Gastrocnemius medialis (tissue), 4 donors: ENCODE data around the gene NGEF. TPM values are rescaled to one million over a fixed set of nuclear protein-coding genes. Genes with fewer than 3 reads are reported as not detected.
A peak's percentile ranks its signal among the peaks of the same experiment; 100 is the strongest.

Source experiments
- ATAC-seq, 2 donors: fragments of 150-250 bp; one replicate each; pipeline ENCODE4 v1.9.1; 2016
- DNase-seq, 2 donors: peaks; one replicate each; pipeline ENCODE4 v3.0.0-alpha.2; 2019
- H3K27ac ChIP-seq, 4 donors: fragments of 200-600 bp; sonication (generic); 1 replicate in 1 of 4; 2 replicates in 3 of 4; pipeline ENCODE4 v1.5.1; 2016 to 2018; ENCODE audit warnings: mild to moderate bottlenecking in 2 of 4, moderate library complexity in 1 of 4
- H3K27me3 ChIP-seq, 3 donors: fragments of 200-600 bp; sonication (generic) in 2 of 3; 1 replicate in 1 of 3; 2 replicates in 2 of 3; pipeline versions ENCODE4 v1.5.1 to v1.6.0; 2016 to 2019; ENCODE audit warnings: mild to moderate bottlenecking in 1 of 3, moderate library complexity in 1 of 3
- H3K36me3 ChIP-seq, 2 donors: fragments of 200-600 bp; sonication (generic) in 1 of 2; one replicate each; pipeline ENCODE4 v1.5.1; 2017 to 2018
- H3K4me1 ChIP-seq, 2 donors: fragments of 200-600 bp; sonication (generic) in 1 of 2; one replicate each; pipeline ENCODE4 v1.5.1; 2016 to 2017; ENCODE audit warnings: mild to moderate bottlenecking in 2 of 2
- H3K4me3 ChIP-seq, 4 donors: fragments of 200-600 bp; sonication (generic) in 3 of 4; 1 replicate in 1 of 4; 2 replicates in 3 of 4; pipeline ENCODE4 v1.5.1; 2016 to 2019; ENCODE audit warnings: mild to moderate bottlenecking in 2 of 4
- H3K9me3 ChIP-seq, 3 donors: fragments of 200-600 bp; sonication (generic) in 2 of 3; 1 replicate in 1 of 3; 2 replicates in 2 of 3; pipeline ENCODE4 v1.5.1; 2016 to 2019
- POLR2A ChIP-seq, 2 donors: fragments of 450-650 bp; IDR thresholded peaks; one replicate each; pipeline ENCODE4 v1.6.1; 2017; ENCODE audit warnings: antibody characterized with exemption in 2 of 2, mild to moderate bottlenecking in 2 of 2, moderate library complexity in 2 of 2
- in situ Hi-C, 4 donors: fragments of 200-750 bp; cut with MboI; loops; one replicate each; pipeline versions ENCODE4 v1.15.0 to v1.8.0; 2017; ENCODE audit warnings: low sequenced_read_pairs in 4 of 4
- intact Hi-C: fragments of 100-400 bp; cut with DNase I; formaldehyde crosslinking; loops from one replicate; pipeline ENCODE4 v1.15.1; 2023; ENCODE audit warnings: low total_unique reads
- total RNA-seq, 4 donors: library from RNA; depleted of rRNA; stranded (reverse); fragments of >200 nt; gene quantifications; one replicate each; pipeline versions ENCODE4 v1.1.0 to v1.2.3, GENCODE V29; 2016
- TF ChIP-seq, protein P1 (sequence below), 5 experiments: fragments of 450-650 bp in 3 of 5; fragments of 200-600 bp in 2 of 5; sonication (generic) in 2 of 5; IDR thresholded peaks in 4 of 5; conservative IDR thresholded peaks in 1 of 5; 1 replicate in 4 of 5; 2 replicates in 1 of 5; pipeline ENCODE4 v1.5.1; 2016 to 2019; ENCODE audit warnings: antibody characterized with exemption in 5 of 5, mild to moderate bottlenecking in 3 of 5, moderate library complexity in 3 of 5

The NGEF gene
- total RNA-seq, 4 donors from 2014 or later: 0.66 to 1.5 (median 0.84) TPM; not detected in 1

DNA sequence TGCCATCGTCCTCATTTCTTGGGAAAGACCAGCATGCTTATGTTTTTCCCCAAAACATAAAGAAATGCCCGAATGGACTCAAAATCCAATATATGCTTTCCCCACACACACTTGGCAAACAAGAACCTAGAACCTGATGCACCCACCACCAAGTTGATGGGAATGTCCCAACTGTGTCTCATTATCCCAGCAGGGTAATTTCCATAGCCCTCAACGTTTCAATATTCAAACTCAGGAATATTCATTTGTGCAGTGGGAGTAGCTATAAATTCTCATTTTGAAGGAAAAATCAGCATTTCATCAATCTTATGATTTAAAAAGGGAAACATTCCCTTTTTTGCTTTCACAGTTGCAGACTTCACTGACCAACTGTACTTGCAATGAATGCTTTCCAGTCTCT is 92.3 kb downstream of the NGEF start:
- Histone ChIP-seq H3K9me3 (no peaks in the 10 kb centered on the region), H3K4me3 (no peak overlapping the region), H3K4me1 (no peaks in the 10 kb centered on the region), H3K27me3 (peaks cover 2 to 24% (median 10%) of the 10 kb centered on the region in 3 donors), H3K36me3 (no peaks in the 10 kb centered on the region), H3K27ac (no peak overlapping the region)
- TF ChIP-seq POLR2A (IDR thresholded peaks at IDR 0.05): no peak
- TF ChIP-seq, protein P1, sequence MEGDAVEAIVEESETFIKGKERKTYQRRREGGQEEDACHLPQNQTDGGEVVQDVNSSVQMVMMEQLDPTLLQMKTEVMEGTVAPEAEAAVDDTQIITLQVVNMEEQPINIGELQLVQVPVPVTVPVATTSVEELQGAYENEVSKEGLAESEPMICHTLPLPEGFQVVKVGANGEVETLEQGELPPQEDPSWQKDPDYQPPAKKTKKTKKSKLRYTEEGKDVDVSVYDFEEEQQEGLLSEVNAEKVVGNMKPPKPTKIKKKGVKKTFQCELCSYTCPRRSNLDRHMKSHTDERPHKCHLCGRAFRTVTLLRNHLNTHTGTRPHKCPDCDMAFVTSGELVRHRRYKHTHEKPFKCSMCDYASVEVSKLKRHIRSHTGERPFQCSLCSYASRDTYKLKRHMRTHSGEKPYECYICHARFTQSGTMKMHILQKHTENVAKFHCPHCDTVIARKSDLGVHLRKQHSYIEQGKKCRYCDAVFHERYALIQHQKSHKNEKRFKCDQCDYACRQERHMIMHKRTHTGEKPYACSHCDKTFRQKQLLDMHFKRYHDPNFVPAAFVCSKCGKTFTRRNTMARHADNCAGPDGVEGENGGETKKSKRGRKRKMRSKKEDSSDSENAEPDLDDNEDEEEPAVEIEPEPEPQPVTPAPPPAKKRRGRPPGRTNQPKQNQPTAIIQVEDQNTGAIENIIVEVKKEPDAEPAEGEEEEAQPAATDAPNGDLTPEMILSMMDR (IDR thresholded peaks at IDR 0.05 in 4 of 5, conservative IDR thresholded peaks at IDR 0.05 in 1 of 5): no peak
- in situ Hi-C loops (no loop called here), intact Hi-C loops (no loop called here)
- DNase-seq (no peak), ATAC-seq (no peak)

DNA sequence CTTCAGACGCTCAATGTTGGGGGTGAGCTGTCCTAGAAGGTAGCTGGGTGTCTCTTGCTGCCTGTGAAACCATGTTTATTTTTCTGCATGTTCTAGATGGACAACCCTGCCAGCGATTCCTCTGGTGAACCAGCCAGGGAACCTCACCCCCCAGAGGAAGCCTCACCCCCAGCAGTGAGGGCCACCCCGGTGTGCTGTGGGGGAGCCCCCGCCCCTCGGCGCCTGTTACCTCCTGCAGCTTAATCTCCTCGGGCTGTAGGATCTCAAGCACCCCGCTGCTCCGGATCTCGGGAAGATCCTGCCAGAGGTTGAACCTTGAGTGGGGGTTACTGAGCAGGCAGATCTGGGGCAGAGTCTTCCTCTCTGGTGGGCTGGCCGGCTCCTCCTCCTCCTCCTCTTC is 93.0 kb downstream of the NGEF start:
- TF ChIP-seq POLR2A (IDR thresholded peaks at IDR 0.05): no peak
- TF ChIP-seq, protein P1 (IDR thresholded peaks at IDR 0.05 in 4 of 5, conservative IDR thresholded peaks at IDR 0.05 in 1 of 5): no peak
- H3K27ac ChIP-seq: no peak overlapping the region
- DNase-seq (no peak), ATAC-seq (no peak)
- no peaks in the 10 kb centered on the region for H3K36me3 ChIP-seq
- in situ Hi-C loops (no loop called here), intact Hi-C loops (no loop called here)
- peaks cover 0 to 20% (median 10%) of the 10 kb centered on the region in 3 donors for H3K27me3 ChIP-seq
- H3K9me3 ChIP-seq: no peaks in the 10 kb centered on the region
- no peak overlapping the region for H3K4me3 ChIP-seq
- H3K4me1 ChIP-seq: no peaks in the 10 kb centered on the region

DNA sequence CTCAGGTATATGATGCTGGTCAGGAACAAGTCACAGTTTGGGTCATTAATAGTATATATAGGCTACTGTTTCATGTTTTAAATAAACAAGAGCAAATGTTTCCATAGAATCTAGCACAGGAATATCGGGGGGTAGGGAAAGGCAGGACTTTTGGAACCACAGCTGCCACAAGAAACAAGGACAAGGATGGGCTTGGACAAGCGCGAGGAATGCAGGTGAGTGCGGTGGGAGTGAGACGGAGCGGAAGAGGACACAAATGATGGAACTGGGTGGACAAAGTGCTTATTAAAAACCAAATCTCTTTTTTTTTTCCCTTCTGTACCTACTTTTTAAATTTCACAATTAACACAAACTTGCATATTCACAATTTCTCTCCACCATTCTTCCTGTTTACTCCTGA is 93.9 kb downstream of the NGEF start:
- Histone ChIP-seq H3K9me3 (no peaks in the 10 kb centered on the region), H3K27me3 (peaks cover 0 to 15% (median 4%) of the 10 kb centered on the region in 3 donors), H3K4me3 (no peak overlapping the region), H3K4me1 (no peaks in the 10 kb centered on the region), H3K27ac (no peak overlapping the region), H3K36me3 (no peaks in the 10 kb centered on the region)
- no peak for TF ChIP-seq POLR2A (IDR thresholded peaks at IDR 0.05)
- TF ChIP-seq, protein P1 (IDR thresholded peaks at IDR 0.05 in 4 of 5, conservative IDR thresholded peaks at IDR 0.05 in 1 of 5): no peak
- no peak for ATAC-seq
- in situ Hi-C loops: no loop called here
- intact Hi-C loops: no loop called here
- DNase-seq: no peak

DNA sequence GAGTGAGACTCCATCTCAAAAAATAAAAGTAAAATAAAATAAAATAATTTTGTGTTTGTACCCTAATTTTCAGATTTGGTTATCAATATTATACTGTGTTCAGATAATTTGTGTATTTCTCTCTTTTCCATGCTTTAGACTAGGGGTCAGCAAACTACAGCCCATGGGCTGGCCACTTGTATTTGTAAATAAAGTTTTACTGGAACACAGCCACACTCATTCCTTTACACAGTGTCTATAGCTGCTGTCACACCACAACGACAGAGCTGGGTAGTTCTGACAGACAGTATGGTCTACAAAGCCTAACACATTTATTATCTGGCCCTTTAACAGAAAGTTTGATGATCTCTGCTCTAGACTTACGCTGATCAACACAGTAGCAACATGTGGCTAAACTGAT is 99.2 kb downstream of the NGEF start:
- H3K36me3 ChIP-seq: no peaks in the 10 kb centered on the region
- H3K27ac ChIP-seq: no peak overlapping the region
- H3K4me1 ChIP-seq: no peaks in the 10 kb centered on the region
- no peak overlapping the region for H3K4me3 ChIP-seq
- in situ Hi-C loops: no loop called here
- ATAC-seq (no peak), DNase-seq (no peak)
- peaks cover 0 to 10% (median 8%) of the 10 kb centered on the region in 3 donors for H3K27me3 ChIP-seq
- TF ChIP-seq POLR2A (IDR thresholded peaks at IDR 0.05): no peak
- TF ChIP-seq, protein P1 (IDR thresholded peaks at IDR 0.05 in 4 of 5, conservative IDR thresholded peaks at IDR 0.05 in 1 of 5): no peak
- H3K9me3 ChIP-seq: no peaks in the 10 kb centered on the region
- intact Hi-C loops: no loop called here

DNA sequence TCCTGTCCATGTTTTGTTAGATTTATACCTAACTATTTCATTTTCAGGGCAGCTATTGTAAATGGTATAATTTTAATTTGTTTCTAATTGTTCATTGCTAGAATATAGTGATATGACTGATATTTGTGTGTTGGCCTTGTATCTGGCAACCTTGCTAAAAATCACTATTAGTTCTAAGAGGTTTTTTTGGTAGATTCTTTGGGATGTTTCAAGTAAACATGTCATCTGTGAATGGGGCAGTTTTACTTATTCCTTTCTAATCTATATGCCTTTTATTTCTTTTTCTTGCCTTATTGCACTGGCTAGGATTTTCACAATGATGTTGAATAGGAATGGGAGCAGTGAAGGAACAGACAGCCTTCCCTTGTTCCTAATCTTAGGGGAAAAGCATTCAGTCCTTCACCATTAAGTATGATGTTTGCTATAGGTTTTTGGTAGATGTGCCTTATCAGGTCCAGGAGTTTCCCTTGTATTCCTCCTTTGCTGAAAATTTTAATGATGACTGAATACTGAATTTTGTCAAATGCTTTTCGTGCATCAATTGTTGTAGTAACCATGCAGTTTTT is 101.3 kb downstream of the NGEF start:
- no peak for TF ChIP-seq POLR2A (IDR thresholded peaks at IDR 0.05)
- TF ChIP-seq, protein P1 (IDR thresholded peaks at IDR 0.05 in 4 of 5, conservative IDR thresholded peaks at IDR 0.05 in 1 of 5): no peak
- intact Hi-C loops: no loop called here
- in situ Hi-C loops: no loop called here

More for the DNA sequence above, 101.3 kb downstream of the NGEF start:
- Histone ChIP-seq H3K4me1 (no peaks in the 10 kb centered on the region), H3K36me3 (no peaks in the 10 kb centered on the region), H3K27me3 (peaks cover 0 to 10% (median 5%) of the 10 kb centered on the region in 3 donors), H3K27ac (no peak overlapping the region), H3K4me3 (peak overlapping the region in 1 of 4 donors; percentile 18), H3K9me3 (no peaks in the 10 kb centered on the region)
- no peak for DNase-seq
- ATAC-seq: no peak
